NB4 (cell line): ENCODE results near the gene DLK1.

Experiments used
- CTCF ChIP-seq: IDR thresholded peaks from one replicate; pipeline ENCODE4 v1.5.1; 2012; ENCODE audit warnings: low read depth, low read length
- MAX ChIP-seq: IDR thresholded peaks from 2 replicates; pipeline ENCODE4 v1.6.1; 2011; ENCODE audit warnings: low read depth, low read length
- MYC ChIP-seq: IDR thresholded peaks from 2 replicates; pipeline ENCODE4 v1.6.1; 2011; ENCODE audit warnings: low read depth, low read length
- POLR2A ChIP-seq: IDR thresholded peaks from 2 replicates; pipeline ENCODE4 v1.6.1; 2011; ENCODE audit warnings: mild to moderate bottlenecking; ENCODE audit not compliant: insufficient read length; ENCODE audit errors: extremely low read depth

- TF ChIP-seq POLR2A = no peak
- TF ChIP-seq CTCF = no peak
- no peak for TF ChIP-seq MAX
- no peak for TF ChIP-seq MYC
Observed at GRCh38 chr14:100730581-100730980, 3.9 kb downstream of the DLK1 start.
